Progenitor cell of endocrine pancreas (in vitro differentiated cells): ENCODE measurements around the gene ZW10. TPM values are rescaled to one million over a fixed set of nuclear protein-coding genes. Genes with fewer than 3 reads are reported as not detected.
"Not testable (repeated sequence)": the region's sequence is repeated elsewhere in the genome, so short reads cannot be mapped to it uniquely, and the experiment has no call there.

Experiments used
- DNase-seq: peaks from one replicate; pipeline ENCODE4 v3.0.0; 2021; ENCODE audit warnings: low spot score; ENCODE audit not compliant: unreplicated experiment
- H3K27ac Mint-ChIP-seq: 2 replicates; pipeline ENCODE4 v1.8.0; 2021; ENCODE audit warnings: mild to moderate bottlenecking, moderate library complexity, mixed read lengths
- H3K27me3 Mint-ChIP-seq: 2 replicates; pipeline ENCODE4 v1.8.0; 2021; ENCODE audit warnings: mixed read lengths
- H3K36me3 Mint-ChIP-seq: 2 replicates; pipeline ENCODE4 v1.8.0; 2022; ENCODE audit warnings: mixed read lengths; ENCODE audit not compliant: insufficient read depth
- H3K4me1 Mint-ChIP-seq: 2 replicates; pipeline ENCODE4 v1.8.0; 2021; ENCODE audit warnings: low read depth, mixed read lengths
- H3K4me3 Mint-ChIP-seq: 2 replicates; pipeline ENCODE4 v1.8.0; 2021; ENCODE audit warnings: low read depth, mild to moderate bottlenecking, moderate library complexity, mixed read lengths
- H3K9me3 Mint-ChIP-seq: 2 replicates; pipeline ENCODE4 v1.8.0; 2021; ENCODE audit warnings: low read depth, mixed read lengths
- CTCF ChIP-seq: fragments of 200-600 bp; sonication (generic); IDR thresholded peaks from one replicate; pipeline ENCODE4 v1.5.0; 2021; ENCODE audit warnings: antibody characterized with exemption, mild to moderate bottlenecking; ENCODE audit not compliant: unreplicated experiment
- total RNA-seq: library from RNA; stranded (reverse); gene quantifications from 2 replicates; pipeline ENCODE4 v1.2.1, GENCODE V29; 2021

Gene ZW10
- total RNA-seq, 1 donor from 2014 or later, result 18.9 TPM

- TF ChIP-seq CTCF, result no peak
- Mint-ChIP-seq H3K36me3 (peaks cover 5% of the 10 kb centered on the region), H3K4me1 (peaks cover 39% of the 10 kb centered on the region), H3K9me3 (peaks cover 4% of the 10 kb centered on the region), H3K4me3 (no peak overlapping the region), H3K27ac (no peak overlapping the region), H3K27me3 (no peaks in the 10 kb centered on the region)
- DNase-seq, result no peak
Observed at GRCh38 chr11:113723787-113724186, 49.7 kb downstream of the ZW10 start.

GRCh38 chr11:113722934-113723333, 50.6 kb downstream of the ZW10 start:
- no peak overlapping the region for H3K4me3 Mint-ChIP-seq
- TF ChIP-seq CTCF, result no peak
- peaks cover 8% of the 10 kb centered on the region for H3K36me3 Mint-ChIP-seq
- DNase-seq, result no peak
- H3K4me1 Mint-ChIP-seq, result peaks cover 39% of the 10 kb centered on the region
- H3K27me3 Mint-ChIP-seq, result no peaks in the 10 kb centered on the region
- H3K27ac Mint-ChIP-seq, result no peak overlapping the region
- H3K9me3 Mint-ChIP-seq, result peaks cover 4% of the 10 kb centered on the region

GRCh38 chr11:113722221-113722620, 51.3 kb downstream of the ZW10 start:
- Mint-ChIP-seq H3K27me3 (no peaks in the 10 kb centered on the region), H3K9me3 (peaks cover 9% of the 10 kb centered on the region), H3K27ac (no peak overlapping the region), H3K4me1 (peaks cover 38% of the 10 kb centered on the region), H3K4me3 (no peak overlapping the region), H3K36me3 (peaks cover 12% of the 10 kb centered on the region)
- DNase-seq, result no peak
- no peak for TF ChIP-seq CTCF

- H3K27me3 Mint-ChIP-seq, result no peaks in the 10 kb centered on the region
Observed at GRCh38 chr11:113721462-113722066, 51.9 kb downstream of the ZW10 start.

GRCh38 chr11:113720478-113720877, 53.0 kb downstream of the ZW10 start:
- Mint-ChIP-seq H3K36me3 (peaks cover 12% of the 10 kb centered on the region), H3K4me1 (peaks cover 22% of the 10 kb centered on the region)
- not testable (repeated sequence) for H3K27me3 Mint-ChIP-seq, H3K9me3 Mint-ChIP-seq, DNase-seq, H3K27ac Mint-ChIP-seq, H3K4me3 Mint-ChIP-seq

More at GRCh38 chr11:113721462-113722066, 51.9 kb downstream of the ZW10 start:
- TF ChIP-seq CTCF, result no peak
- H3K4me1 Mint-ChIP-seq, result peaks cover 32% of the 10 kb centered on the region
- H3K27ac Mint-ChIP-seq, result no peak overlapping the region
- DNase-seq, result no peak
- no peak overlapping the region for H3K4me3 Mint-ChIP-seq
- peaks cover 12% of the 10 kb centered on the region for H3K36me3 Mint-ChIP-seq
- H3K9me3 Mint-ChIP-seq, result peaks cover 9% of the 10 kb centered on the region
